HG03354 (cell line): ENCODE measurements around the gene FAM161B.
"Not testable (repeated sequence)": the region's sequence is repeated elsewhere in the genome, so short reads cannot be mapped to it uniquely, and the experiment has no call there.

ENCODE experiments used
- ATAC-seq: cut with Tn5 transposase; IDR thresholded peaks from one replicate; pipeline ENCODE4 v1.9.1; 2021; ENCODE audit warnings: mild to moderate bottlenecking; ENCODE audit not compliant: unreplicated experiment, poor library complexity, severe bottlenecking

The FAM161B gene

DNA sequence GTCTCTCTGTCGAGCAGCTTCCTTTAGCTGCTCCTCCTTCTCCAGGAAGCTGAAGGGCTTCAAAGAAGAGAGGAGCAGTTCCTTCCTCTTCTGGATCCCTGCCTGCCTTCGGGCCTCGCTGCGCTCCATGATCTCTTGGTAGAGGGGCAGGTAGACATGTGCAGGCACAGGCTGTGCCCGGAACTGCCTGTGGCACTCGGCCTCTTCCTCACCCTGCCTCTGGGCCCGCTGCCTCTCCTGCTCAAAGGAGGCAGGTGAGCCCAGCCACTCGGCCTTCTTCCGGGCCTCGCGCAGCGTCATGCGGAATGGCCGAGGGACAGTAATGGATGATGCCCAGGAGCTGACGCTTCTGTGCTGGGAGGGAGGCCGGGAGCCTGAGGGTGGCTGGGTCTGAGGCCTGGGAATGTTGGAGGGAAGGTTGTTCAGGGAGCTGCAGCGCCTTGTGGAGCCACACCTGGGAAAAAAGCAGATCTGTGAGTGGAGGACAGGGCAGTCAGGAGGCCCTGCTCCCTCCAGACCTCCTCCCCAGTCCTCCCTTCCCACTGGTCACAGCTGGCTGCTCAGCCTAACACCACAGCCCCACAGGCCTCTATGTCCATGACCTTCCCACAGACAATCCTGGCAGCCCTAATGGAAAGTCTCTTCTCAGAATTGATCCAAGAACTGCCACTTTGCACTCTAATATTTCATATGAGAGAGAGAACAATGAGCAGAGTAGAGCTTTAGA lies 5.3 kb downstream of the FAM161B start:
- no peak for ATAC-seq

DNA sequence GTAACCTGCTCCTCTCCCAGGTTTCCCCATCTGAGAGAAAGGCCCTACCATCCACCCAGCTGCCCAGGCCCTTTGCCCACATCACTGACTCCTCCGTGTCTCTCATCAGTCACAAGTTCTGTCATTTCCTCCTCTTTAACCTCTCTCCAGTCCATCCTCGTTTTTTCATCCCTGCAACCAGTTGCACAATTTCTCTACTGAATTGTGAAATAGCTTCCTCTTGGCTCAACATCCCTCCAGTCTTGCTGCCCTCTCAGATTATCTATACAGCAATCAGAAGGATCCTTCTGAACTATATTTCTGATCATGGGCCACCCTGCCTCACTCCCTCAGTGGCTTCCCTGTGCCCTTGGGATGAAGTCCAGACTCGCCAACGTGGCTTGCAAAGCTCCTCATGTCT lies 6.8 kb downstream of the FAM161B start:
- ATAC-seq = no peak

DNA sequence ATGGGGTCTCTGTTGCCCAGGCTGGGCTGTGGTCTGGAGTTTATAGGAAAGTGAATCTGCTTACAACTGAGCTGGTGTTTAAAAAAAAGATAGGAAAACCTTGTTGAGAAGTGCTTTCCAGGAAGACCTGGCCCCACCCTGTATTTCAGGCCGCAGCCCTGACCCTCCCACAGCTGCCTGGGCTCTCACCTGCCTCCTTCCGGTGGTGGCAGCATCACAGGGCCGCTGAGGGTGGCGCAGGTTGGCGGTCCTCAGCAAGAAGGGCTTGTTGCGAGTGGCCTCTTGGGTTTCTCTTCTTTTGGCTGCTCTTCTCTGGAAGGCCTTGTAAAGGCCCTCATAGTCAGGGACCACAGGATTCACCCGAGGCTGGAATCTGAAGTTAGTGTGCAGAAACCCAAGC lies 7.7 kb downstream of the FAM161B start:
- no peak for ATAC-seq

DNA sequence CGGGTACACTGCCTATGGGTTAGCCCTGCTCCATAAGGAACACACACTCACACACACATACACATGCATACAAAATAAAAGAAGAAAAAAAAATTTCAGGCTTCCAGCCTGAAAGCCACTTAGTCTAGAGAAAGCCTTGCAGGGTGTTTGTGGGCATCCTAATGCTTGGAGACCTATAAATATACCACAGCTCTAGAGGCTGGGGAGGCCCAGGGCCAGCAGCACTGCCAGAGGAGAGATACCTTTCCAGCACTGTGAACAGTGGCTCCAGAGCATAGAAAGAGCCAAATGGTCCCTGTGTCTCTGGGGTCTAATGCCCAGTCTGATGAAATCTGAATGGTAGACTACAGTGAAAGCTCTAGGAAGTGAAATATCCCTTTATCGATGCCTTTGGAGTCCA lies 12.9 kb downstream of the FAM161B start:
- ATAC-seq = no peak

DNA sequence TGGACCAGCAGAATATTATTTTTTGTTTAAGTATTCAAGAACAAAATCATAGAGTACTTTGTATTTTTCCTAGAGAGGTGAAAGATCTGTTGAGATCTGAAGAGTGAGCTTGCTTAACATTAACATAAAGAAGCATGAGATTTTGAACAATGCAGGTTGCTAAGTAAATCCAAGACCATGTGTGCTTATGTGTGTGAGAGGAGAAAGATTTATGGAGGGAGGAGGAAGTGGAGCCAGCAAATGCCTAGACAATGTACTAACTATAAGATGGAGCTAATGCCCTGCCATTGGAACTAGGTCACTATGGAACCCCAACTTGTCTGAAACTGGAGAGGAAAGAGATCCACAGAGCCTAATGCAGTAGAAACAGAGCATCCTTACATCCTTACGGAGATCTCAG lies 13.3 kb downstream of the FAM161B start:
- ATAC-seq = no peak

DNA sequence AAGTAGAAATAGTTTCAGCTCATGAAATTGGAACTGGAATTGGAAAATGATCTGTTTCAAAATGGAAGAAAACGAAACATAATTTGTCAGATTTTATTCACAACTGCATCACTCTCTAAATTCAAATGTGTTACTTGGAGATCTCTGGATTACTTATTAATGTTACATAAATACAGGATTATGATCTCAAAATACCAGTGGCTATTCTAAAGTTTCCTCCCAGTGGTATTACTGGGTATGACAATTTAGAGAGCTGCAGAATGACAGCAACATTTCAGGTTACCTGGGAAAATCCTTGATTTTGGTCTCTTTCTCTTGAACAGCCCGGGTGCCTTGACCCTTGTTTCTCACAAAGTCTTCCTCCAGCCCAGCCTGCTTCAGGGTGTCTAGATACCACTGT lies 14.2 kb downstream of the FAM161B start:
- no peak for ATAC-seq

DNA sequence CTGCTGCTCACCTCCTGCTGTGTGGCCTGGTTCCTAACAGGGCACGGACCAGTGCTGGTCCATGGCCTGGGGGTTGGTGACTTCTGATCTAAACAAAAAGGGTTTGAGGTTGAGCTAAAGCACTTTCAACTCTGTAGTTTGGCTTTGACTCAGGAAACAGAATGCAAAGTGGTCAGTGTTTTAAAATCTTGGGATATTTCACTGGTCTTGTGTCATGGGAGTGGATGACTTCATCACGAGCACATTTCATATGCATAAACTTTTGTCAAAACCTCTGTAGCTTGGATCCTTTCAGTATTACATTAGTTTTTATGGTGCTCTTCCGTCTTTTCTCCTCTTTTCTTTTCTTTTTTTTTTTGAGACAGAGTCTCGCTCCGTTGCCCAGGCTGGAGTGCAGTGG lies 25.6 kb downstream of the FAM161B start:
- ATAC-seq = no peak

DNA sequence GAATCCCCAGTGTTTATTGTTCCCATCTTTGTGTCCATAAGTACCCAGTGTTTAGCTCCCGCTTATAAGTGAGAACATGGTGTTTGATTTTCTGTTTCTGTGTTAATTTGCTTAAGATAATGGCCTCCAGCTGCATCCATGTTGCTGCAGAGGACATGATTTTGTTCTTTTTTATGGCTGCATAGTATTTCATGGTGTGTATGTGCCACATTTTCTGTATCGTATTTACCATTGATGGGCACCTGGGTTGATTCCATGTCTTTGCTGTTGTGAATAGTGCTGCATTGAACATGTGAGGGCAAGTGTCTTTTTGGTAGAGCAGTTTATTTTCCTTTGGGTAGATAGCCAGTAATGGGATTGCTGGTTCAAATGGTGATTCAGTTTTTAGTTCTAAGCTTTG lies 30.4 kb downstream of the FAM161B start:
- ATAC-seq = not testable (repeated sequence)

DNA sequence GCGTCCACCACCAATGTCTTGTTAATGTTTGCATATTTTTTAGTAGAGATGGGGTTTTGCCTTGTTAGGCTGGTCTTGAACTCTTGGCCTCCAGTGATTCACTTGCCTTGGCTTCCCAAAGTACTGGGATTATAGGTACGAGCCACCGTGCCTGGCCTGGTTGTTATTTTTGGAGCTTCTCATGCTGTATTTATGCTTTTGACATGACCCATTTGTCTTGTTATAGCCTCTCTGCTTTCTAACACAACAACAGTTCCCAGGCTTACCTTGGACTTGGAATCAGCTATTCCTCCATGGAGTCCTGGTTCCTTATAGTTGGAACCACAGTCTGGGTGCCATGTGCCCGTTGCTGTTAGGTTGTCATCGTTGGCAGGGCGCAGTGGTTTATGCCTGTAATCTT lies 33.6 kb downstream of the FAM161B start:
- no peak for ATAC-seq

DNA sequence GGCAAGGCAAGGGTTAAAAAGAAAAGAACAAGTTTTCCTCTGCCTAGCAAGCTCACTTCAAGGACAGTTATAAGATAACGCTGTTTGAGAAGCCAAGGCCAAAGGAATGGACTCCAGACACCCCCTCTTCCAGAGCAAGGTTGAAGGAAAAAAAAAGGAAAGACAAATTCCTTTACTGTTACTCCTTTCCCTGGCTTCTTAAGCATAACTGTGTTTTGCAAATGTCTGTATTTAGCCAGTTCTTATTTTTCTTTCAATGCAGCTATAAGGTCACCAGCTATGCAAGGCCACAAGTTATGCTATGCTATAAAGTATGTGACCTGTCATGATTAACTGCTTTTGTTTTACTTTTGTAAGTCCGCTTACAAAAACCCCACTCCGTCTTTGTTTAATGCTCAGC lies 36.6 kb downstream of the FAM161B start:
- no peak for ATAC-seq

DNA sequence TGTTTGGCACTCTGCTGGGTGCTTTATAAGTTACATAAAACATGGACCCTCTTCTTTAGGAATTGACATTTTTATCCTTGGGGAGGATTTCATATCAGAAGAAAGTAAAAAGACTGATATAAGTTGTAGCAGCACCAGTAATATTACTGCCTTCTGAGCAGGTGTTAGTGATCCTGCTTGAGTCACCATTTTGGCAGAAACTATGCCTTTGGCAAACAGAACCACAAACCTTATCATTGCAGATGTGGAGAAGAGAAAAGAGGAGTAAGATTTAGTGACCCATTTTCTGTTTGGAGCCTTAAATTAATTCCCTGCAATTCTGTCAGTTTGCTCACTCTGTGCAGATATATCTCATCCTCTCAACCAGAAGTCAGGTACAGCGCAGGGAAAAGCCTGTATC lies 40.2 kb downstream of the FAM161B start:
- ATAC-seq = no peak

DNA sequence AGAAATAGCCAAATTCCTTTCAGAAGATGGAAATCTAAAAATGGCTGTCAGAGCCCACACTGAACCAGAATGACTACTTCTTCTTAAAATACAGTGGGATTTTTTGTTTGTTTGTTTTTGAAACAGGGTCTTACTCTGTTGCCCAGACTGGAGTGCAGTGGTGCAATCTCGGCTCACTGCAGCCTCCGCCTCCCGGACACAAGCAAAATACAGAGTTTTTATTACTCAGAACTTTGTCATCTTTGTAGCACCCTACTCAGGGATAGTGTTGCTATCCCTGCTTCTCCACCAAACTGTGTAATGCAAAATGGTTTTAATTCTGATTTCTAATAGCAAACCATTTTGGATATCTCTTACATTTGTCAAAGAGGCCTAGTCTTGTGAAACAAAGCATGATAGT lies 46.9 kb downstream of the FAM161B start:
- no peak for ATAC-seq

DNA sequence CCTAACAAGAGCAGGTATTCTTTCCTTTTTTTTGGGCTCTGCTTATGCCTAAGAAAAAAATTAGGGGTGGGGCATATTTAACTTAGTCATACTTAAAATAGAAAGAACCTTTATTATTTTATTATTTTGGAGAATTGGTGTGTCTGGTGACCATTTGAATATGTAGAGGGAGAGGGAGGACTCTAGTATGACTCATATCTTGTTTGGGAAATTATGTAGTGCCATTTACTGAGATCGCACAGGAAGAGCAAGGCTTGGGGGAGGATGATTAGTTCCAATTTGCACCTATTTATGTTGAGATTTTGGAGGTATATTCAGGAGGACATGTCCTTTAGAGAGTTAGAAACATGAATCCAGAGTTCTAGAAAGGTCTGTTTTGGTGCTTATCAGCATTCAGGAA lies 53.4 kb downstream of the FAM161B start:
- no peak for ATAC-seq

DNA sequence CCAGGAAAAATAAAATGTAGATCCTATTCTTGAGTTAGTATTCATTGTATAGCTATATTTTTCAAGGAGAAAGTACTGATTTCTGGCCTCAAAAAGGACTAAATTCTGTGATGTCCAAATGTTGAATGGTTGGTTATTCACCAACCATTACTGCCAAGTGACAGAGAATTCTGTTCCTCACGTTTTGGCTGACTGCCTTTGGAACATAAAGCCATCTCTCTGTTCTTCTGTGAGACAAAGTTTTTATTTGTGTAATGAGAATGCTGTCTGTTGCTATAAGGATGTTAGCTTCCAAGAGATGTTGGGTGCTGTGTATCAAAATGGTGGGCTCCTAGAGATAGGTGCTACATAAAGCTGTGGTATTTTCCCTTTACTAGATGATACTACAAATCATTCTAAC lies 54.0 kb downstream of the FAM161B start:
- no peak for ATAC-seq

DNA sequence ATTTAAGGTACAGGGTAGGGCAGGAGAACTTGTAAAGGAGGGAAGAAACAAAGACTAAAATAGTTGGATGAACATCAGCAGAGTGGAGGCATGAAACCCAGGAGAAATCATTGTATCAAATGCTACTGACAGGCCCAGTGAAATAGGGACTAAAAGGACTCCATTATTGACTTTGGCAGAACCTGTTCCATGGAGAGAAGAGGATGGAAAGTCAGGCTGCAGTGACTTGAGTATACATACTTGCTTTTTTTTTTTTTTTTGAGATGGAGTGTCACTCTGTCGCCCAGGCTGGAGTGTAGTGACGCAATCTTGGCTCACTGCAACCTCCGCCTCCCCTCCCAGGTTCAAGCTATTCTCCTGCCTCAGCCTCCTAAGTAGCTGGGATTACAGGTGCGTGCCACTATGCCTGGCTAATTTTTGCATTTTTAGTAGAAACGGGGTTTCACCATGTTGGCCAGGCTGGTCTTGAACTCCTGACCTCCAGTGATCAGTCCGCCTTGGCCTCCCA lies 55.7 kb downstream of the FAM161B start:
- not testable (repeated sequence) for ATAC-seq

DNA sequence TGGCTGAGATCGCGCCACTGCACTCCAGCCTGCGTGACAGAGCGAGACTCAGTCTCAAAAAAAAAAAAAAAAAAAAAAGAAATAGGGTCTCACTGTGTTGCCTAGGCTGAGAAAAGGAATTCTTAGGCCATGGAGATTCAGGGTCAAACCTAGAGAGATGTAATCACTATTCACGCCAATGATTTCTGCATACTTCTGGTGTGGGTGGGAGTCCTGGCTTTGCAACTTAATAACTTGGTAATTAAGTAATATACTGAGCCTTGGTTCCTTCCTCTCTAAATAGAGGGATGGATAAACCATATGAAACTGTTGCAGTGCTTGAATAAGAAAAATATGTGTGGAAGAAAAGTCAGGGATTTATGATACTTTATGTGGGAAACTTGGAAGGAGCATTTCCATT lies 60.5 kb downstream of the FAM161B start:
- ATAC-seq = no peak

DNA sequence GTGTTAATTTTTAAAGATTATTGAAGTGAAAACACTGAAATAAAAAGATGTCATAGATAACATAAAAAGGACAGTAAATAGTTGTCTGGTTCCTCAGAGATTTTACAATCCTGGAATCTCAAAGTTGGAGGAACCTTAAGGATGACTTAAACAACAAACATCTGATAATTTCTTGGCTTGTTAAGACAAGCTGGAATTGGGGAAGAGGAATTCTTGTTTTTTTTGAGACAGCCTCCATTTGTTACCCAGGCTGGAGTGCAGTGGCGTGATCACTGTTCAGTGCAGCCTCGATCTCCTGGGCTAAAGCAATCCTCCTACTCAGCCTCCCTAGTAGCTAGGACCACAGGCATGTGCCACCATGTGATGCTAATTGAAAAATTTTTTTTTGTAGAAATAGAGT lies 60.9 kb downstream of the FAM161B start:
- no peak for ATAC-seq

DNA sequence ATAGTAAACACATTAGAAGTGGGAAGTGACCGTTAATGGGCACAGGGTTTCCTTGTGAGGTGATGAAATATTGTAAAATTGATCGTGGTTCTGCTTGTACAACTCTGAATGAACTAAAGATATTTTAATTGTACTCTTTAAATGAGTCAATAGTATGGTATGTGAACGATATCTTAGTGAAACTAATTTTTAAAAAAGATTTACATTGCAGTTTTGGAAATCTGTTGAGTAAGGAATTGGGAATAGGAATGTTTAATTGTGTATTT lies 61.5 kb downstream of the FAM161B start:
- ATAC-seq = no peak

DNA sequence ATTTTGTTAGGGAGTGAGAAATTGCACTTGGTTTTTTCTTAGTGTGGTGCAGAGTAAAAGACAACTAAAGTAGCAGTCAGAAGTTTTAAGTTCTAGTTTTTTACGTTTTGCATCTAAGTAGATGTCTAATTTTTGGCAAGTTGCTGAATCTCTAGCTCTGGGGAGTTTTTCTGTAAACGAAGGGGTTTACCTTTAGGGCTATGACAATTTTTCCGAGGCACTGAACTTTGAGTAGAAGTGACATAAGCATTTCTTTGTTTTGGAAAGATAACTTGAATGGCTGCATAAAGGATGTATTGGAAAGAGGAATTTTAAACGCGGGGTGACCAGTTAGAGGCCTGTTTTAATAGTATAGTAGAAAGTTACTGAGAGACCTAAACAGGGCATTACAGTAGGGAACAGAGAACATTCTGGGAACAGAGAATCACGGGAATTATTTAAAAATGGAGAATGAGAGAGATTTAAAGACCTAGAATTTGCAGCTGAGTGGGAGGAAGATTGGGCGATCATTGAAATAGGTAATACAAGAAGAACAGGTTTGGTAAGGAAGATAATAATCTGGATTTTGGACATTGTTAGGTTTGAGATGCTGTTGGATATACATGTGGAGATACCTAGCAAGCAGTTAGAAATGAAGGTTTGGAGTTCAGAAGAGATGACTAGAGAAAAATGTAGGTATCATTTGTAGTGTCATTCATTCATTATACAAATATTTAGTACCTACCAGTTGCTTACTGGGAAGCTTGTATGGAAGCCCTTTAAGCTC lies 62.0 kb downstream of the FAM161B start:
- no peak for ATAC-seq

DNA sequence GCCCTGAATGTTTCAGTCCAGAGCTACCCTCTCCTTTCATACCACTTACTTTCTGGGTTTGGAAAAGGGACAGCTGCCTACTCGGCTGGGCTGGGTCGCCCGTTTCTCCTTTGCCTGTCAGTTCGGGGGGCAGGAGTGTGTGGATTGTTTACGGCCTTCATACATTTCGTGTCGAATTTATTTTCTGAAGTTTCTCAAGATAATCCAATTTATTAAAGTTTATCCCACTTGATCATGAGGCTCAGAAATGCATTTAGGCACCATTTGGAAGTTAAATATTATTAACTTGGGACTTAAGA lies 62.6 kb downstream of the FAM161B start:
- no peak for ATAC-seq

DNA sequence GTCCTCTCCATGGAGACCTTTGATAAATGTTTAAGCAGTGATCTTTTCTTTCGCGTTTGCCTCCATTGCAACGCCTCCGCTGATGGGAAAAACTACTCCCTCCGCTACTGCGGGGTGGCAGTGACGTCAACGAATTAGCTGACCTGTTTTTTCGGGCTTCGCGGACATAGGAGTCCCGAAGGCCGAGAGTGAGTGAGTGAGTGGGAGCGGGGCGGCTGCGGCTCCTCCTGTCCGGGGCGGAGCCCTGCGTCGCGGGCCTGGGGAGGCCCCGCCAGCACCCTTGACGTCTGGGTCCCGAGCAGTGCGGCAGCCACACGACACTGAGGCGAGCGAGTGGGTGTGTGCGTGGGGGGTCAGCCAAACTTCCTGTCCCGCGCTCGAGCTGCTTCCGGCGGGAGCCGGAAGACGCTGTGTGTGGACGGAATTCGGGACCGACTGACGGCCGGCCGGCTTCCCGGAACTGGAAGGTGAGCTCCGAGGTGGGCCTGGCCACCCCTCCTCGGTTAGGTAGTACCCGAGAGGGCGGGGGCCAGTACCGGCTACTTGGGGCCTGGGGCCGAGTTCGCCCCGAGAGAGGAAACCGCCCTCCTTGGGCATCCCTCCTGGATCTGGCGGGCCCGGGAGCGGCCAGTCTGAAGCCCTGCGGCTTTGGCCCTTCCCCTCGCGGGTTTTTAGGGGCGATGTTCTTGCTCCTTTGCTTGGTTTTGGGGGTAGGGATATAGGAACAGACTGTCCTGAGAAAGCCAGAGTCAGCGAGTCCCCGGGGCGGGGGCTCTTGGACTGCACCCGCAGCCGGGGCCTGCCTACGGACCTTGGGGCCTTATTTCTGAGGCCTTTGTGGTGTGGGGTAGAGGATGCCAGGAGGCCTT lies 63.2 kb downstream of the FAM161B start, which contains the start of gene ZNF410:
Gene ZNF410, plus strand, starts transcription at position 411 of the 869 bp plus-strand sequence. CDS start 5,317 bp downstream, outside the sequence.
- peak; percentile 96 for ATAC-seq
